GM12873 (cell line): Measurements from ENCODE around the gene TH.
A peak's percentile ranks its signal among the peaks of the same experiment; 100 is the strongest.

Experiments
- TF ChIP-seq, protein P1 (sequence below): IDR thresholded peaks from 2 replicates; pipeline ENCODE4 v1.5.1; 2012; ENCODE audit warnings: low read depth, mild to moderate bottlenecking, moderate library complexity, low read length, control low read depth; ENCODE audit not compliant: insufficient read depth; ENCODE audit errors: missing control alignments

TH gene

GRCh38 chr11:2177076-2177475, 5.5 kb upstream of the TH start:
- TF ChIP-seq, protein P1, sequence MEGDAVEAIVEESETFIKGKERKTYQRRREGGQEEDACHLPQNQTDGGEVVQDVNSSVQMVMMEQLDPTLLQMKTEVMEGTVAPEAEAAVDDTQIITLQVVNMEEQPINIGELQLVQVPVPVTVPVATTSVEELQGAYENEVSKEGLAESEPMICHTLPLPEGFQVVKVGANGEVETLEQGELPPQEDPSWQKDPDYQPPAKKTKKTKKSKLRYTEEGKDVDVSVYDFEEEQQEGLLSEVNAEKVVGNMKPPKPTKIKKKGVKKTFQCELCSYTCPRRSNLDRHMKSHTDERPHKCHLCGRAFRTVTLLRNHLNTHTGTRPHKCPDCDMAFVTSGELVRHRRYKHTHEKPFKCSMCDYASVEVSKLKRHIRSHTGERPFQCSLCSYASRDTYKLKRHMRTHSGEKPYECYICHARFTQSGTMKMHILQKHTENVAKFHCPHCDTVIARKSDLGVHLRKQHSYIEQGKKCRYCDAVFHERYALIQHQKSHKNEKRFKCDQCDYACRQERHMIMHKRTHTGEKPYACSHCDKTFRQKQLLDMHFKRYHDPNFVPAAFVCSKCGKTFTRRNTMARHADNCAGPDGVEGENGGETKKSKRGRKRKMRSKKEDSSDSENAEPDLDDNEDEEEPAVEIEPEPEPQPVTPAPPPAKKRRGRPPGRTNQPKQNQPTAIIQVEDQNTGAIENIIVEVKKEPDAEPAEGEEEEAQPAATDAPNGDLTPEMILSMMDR: no peak

GRCh38 chr11:2176389-2176900, 4.8 kb upstream of the TH start:
- TF ChIP-seq, protein P1: no peak

- TF ChIP-seq, protein P1: no peak
Observed at GRCh38 chr11:2175659-2176058, 4.0 kb upstream of the TH start.

GRCh38 chr11:2174361-2174760, 2.7 kb upstream of the TH start:
- TF ChIP-seq, protein P1: no peak

DNA sequence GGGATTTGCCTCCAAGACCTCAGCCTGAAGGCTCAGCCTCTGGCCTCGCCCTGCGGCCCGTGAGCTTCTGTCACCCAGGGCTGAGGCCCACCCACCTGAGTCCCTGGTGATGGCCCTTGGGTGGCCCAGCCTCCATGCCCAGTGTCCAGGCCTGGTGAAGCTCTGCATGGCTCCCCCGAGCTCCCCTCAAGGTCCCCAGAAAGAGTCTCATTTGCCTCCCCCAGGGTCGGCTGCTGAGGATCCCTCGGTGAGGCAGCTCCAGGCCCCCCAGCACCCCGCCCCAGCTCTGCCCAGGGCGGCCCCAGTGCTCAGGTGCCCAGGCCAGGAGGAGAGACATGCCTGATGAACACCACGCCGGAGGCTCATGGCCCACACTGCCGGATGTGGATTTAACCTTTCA, 2.1 kb upstream of the TH start:
- TF ChIP-seq, protein P1: no peak

DNA sequence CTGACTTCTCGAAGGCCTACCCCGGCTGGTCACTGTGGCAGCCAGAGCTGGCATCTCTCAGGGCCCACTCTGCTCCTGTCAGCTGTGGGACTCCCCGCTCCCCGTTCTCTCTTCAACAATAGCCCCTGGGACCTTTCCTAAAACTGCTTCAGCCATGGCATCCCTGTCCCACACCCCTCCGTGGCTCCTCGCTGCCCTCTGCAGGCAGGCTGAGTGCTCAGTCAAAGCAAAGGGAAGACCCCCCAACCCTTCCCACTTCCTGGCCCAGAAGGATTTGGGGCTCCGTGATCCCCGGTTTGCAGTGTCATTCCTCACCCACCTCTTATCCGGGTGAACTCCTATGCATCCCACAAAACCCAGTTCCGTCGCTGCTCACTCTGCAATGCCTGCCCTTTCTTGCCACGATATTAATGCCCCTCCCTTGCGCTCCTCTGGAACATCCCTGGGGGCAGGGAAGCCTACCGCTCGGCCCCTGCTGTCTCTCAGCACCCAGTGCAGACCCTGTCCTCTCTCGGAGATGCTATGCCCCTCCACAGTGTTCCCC, 1.6 kb upstream of the TH start:
- TF ChIP-seq, protein P1: peak; percentile 53

DNA sequence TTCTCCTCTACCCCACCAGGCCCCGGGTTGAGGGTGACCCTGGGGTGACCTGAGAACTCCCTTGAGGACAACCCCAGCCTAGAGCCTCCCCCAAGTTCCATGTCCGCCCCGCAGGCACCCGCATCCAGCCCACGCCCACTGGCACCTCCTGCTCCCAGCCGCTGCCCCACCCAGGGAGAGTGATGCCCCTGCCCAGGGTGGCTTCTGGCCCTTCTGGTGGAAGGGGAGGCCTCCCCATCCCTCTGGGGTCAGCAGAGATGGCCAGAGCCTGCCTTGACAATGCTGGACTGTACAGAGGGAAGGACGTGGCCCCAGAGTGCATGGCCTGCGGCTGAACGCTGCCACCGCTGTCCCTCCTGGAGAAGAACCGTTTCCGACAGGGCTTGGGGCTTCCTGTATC, 1.1 kb upstream of the TH start:
- TF ChIP-seq, protein P1: no peak
